BLaER1 treated with 17β-estradiol and CSF1 and Interleukin-3, amounts not matched to agents 10 nM and 100 nM (cell line): ENCODE results near the gene MAGI2.

Source experiments
- H3K27ac ChIP-seq, 11 experiments: shearing (Covaris generic); formaldehyde crosslinking; 2 replicates each; pipeline ENCODE4 v1.8.1; 2022
- H3K27me3 ChIP-seq, 11 experiments: shearing (Covaris generic); formaldehyde crosslinking; 2 replicates each; pipeline ENCODE4 v1.8.1; 2022
- H3K36me3 ChIP-seq, 11 experiments: shearing (Covaris generic); formaldehyde crosslinking; 2 replicates each; pipeline ENCODE4 v1.8.1; 2022
- H3K4me1 ChIP-seq, 10 experiments: shearing (Covaris generic); formaldehyde crosslinking; 2 replicates each; pipeline ENCODE4 v1.8.1; 2022
- H3K4me2 ChIP-seq, 11 experiments: shearing (Covaris generic); formaldehyde crosslinking; 2 replicates each; pipeline ENCODE4 v1.8.1; 2022
- H3K4me3 ChIP-seq, 10 experiments: shearing (Covaris generic); formaldehyde crosslinking; 2 replicates each; pipeline ENCODE4 v1.8.1; 2022
- H3K9ac ChIP-seq, 11 experiments: shearing (Covaris generic); formaldehyde crosslinking; 2 replicates each; pipeline ENCODE4 v1.8.1; 2022
- H3K9me3 ChIP-seq, 11 experiments: shearing (Covaris generic); formaldehyde crosslinking; replicated peaks in 1 of 11; 2 replicates each; pipeline ENCODE4 v1.8.1; 2022
- H4K20me1 ChIP-seq, 11 experiments: shearing (Covaris generic); formaldehyde crosslinking; 2 replicates each; pipeline ENCODE4 v1.8.1; 2022
- Cebpa-rat ChIP-seq, 11 experiments: shearing (Covaris generic); IDR thresholded peaks; 2 replicates each; pipeline ENCODE4 v1.8.1; 2022

MAGI2 gene

GRCh38 chr7:78463039-78463438 is 990.4 kb downstream of the MAGI2 start:
- H3K9me3 ChIP-seq: no peaks in the 10 kb centered on the region
- H3K4me2 ChIP-seq: no peak overlapping the region
- H3K36me3 ChIP-seq: no peaks in the 10 kb centered on the region
- no peak overlapping the region for H3K9ac ChIP-seq
- no peak overlapping the region for H3K27ac ChIP-seq
- H3K4me3 ChIP-seq: no peak overlapping the region
- no peaks in the 10 kb centered on the region for H4K20me1 ChIP-seq
- no peaks in the 10 kb centered on the region for H3K4me1 ChIP-seq
- TF ChIP-seq Cebpa-rat (IDR thresholded peaks at IDR 0.05): no peak
- no peaks in the 10 kb centered on the region for H3K27me3 ChIP-seq

DNA sequence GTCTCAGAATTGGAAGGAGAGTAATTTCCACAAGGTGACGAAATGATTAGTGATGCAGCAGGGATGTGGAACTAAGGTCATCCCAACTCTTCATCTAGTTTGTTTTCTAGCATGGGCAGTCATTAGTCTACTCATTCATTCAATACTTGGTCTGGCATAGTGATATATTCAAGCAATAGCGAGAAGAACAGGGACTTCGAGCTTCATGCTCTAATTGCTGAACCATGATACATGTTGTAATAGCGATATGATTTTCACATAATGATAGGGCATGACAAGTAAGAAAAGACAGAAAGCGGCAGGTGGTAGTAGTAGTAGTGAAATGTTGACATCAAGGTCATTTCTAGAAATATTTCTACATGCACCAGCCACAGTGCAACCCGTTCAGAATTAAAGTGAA is 1002.8 kb downstream of the MAGI2 start:
- Histone ChIP-seq H3K27me3 (no peaks in the 10 kb centered on the region), H3K4me1 (no peaks in the 10 kb centered on the region), H3K36me3 (no peaks in the 10 kb centered on the region), H3K4me2 (no peak overlapping the region), H3K27ac (no peak overlapping the region), H4K20me1 (no peaks in the 10 kb centered on the region), H3K9ac (no peak overlapping the region), H3K9me3 (no peaks in the 10 kb centered on the region), H3K4me3 (no peak overlapping the region)
- no peak for TF ChIP-seq Cebpa-rat (IDR thresholded peaks at IDR 0.05)

DNA sequence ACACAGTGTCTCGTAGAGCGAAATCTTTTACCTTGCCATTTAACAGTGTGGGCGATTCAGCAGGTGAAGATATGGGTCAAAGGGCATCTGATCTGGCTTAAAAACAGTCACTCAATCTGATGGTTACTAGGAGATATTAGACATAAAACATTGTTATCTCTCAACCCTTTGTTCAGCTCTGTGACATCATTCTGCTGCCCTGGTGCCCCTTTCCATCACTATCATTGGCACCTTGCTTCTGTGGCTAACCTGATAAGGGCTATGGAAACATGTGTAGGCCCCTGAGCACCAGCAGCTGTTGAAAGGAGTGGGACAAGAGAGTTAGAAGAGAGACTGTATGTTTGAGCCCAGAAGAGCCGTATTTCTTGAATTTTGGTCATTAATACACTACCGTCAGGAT is 1004.6 kb downstream of the MAGI2 start:
- H3K4me3 ChIP-seq: no peak overlapping the region
- TF ChIP-seq Cebpa-rat (IDR thresholded peaks at IDR 0.05): no peak
- no peak overlapping the region for H3K4me2 ChIP-seq
- no peak overlapping the region for H3K9ac ChIP-seq
- no peaks in the 10 kb centered on the region for H3K36me3 ChIP-seq
- H3K27ac ChIP-seq: no peak overlapping the region
- no peaks in the 10 kb centered on the region for H3K4me1 ChIP-seq
- H3K27me3 ChIP-seq: no peaks in the 10 kb centered on the region
- no peaks in the 10 kb centered on the region for H3K9me3 ChIP-seq
- no peaks in the 10 kb centered on the region for H4K20me1 ChIP-seq

DNA sequence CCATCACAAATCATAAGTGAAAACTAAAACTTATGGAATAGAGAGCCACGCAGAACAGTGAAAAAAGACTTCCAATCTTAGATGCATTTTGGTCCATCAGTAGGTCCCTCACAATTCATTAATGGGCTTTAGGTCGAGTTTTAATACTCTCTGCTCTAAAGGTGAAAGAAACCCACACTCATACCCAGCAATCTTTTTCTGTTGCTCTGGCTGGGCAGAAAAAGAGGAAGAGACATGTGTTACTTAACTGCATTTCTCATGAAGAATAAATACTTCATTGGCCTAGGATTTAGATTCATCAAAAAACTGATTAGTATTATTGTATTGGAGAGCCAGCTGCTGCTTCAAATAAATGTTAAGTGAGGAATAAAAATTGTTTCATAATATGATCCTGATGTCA is 1009.2 kb downstream of the MAGI2 start:
- no peak overlapping the region for H3K4me2 ChIP-seq
- no peak overlapping the region for H3K9ac ChIP-seq
- no peaks in the 10 kb centered on the region for H3K27me3 ChIP-seq
- TF ChIP-seq Cebpa-rat (IDR thresholded peaks at IDR 0.05): no peak
- no peak overlapping the region for H3K27ac ChIP-seq
- H3K4me1 ChIP-seq: no peaks in the 10 kb centered on the region
- no peaks in the 10 kb centered on the region for H3K9me3 ChIP-seq
- no peaks in the 10 kb centered on the region for H3K36me3 ChIP-seq
- no peaks in the 10 kb centered on the region for H4K20me1 ChIP-seq
- no peak overlapping the region for H3K4me3 ChIP-seq

DNA sequence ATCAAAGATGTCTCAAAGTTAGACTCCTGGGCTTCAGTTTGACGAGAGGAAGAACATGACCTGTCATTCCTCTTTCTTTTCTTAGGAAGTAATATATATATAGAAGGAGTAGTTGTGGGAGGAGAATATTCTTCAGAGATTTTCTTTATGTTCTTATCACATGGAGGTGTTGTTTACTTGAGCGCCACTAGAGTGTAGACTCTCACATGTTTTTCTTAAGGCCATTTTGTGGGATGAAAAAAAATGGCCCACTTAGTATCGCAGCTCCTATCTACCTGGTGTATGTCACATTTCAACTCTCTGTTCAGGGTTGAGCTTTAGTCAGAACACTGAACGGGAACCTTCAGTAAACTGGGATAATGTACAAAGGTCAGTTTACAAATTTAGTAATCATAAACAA is 1009.7 kb downstream of the MAGI2 start:
- Histone ChIP-seq H3K9me3 (no peaks in the 10 kb centered on the region), H3K4me2 (no peak overlapping the region)

GRCh38 chr7:78441737-78442136 is 1011.7 kb downstream of the MAGI2 start:
- H3K4me3 ChIP-seq: no peak overlapping the region

More for the DNA sequence above, 1009.7 kb downstream of the MAGI2 start:
- Histone ChIP-seq H3K4me1 (no peaks in the 10 kb centered on the region), H4K20me1 (no peaks in the 10 kb centered on the region), H3K9ac (no peak overlapping the region), H3K27ac (no peak overlapping the region), H3K36me3 (no peaks in the 10 kb centered on the region), H3K27me3 (no peaks in the 10 kb centered on the region), H3K4me3 (no peak overlapping the region)
- no peak for TF ChIP-seq Cebpa-rat (IDR thresholded peaks at IDR 0.05)

DNA sequence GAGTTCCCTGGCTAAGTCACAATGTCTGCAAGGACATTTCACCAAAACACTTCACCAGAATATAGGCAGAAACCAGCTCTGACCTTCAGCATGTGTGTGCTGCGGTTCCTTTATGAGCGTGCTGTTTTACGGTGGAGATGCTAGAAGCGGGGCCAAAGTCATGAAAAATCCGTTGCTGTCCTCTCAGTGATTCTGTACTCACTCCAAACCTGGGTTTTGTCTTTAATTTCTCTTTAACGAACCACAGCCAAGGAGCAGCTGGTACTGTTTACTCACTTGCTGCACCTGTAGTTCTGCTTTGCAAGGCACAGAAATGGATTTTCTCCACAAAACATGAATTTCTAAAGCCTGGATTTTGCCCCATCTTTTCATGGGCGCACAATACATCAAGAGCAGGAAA is 1015.0 kb downstream of the MAGI2 start:
- Histone ChIP-seq H3K27ac (no peak overlapping the region), H3K36me3 (no peaks in the 10 kb centered on the region), H3K4me3 (no peak overlapping the region), H3K4me1 (no peaks in the 10 kb centered on the region), H3K27me3 (no peaks in the 10 kb centered on the region), H3K9ac (no peak overlapping the region), H4K20me1 (no peaks in the 10 kb centered on the region), H3K9me3 (no peaks in the 10 kb centered on the region), H3K4me2 (no peak overlapping the region)
- no peak for TF ChIP-seq Cebpa-rat (IDR thresholded peaks at IDR 0.05)

More at GRCh38 chr7:78441737-78442136, 1011.7 kb downstream of the MAGI2 start:
- Histone ChIP-seq H3K27ac (no peak overlapping the region), H3K36me3 (no peaks in the 10 kb centered on the region), H3K4me1 (no peaks in the 10 kb centered on the region), H3K27me3 (no peaks in the 10 kb centered on the region), H4K20me1 (no peaks in the 10 kb centered on the region), H3K4me2 (no peak overlapping the region), H3K9ac (no peak overlapping the region), H3K9me3 (no peaks in the 10 kb centered on the region)
- no peak for TF ChIP-seq Cebpa-rat (IDR thresholded peaks at IDR 0.05)

GRCh38 chr7:78437118-78437517 is 1016.3 kb downstream of the MAGI2 start:
- Histone ChIP-seq H3K27me3 (no peaks in the 10 kb centered on the region), H3K27ac (no peak overlapping the region), H3K4me1 (no peaks in the 10 kb centered on the region), H4K20me1 (no peaks in the 10 kb centered on the region), H3K4me3 (no peak overlapping the region), H3K36me3 (no peaks in the 10 kb centered on the region), H3K9ac (no peak overlapping the region), H3K4me2 (no peak overlapping the region), H3K9me3 (no peaks in the 10 kb centered on the region)
- no peak for TF ChIP-seq Cebpa-rat (IDR thresholded peaks at IDR 0.05)

DNA sequence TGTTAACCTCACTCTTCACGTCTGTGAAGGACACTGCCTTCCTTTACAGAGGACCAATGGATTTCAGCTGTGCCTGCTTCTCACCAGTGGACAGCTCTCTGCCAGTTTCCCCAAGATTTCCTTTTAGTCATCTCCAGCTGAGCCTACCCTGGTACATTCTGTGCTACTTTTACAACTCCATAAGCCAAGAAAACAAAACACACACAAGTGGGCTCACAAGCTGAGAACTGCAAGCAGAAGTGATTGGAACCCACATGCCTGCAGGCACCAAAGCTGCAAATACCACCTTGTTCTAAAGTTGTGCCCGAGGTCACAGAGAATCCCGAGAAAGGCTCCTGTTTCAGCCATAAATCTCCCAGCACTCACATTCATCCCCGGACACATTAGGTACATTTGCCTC is 1018.1 kb downstream of the MAGI2 start:
- Histone ChIP-seq H3K36me3 (no peaks in the 10 kb centered on the region), H3K4me3 (no peak overlapping the region), H3K27me3 (no peaks in the 10 kb centered on the region), H3K9me3 (no peaks in the 10 kb centered on the region), H3K4me2 (no peak overlapping the region), H3K27ac (no peak overlapping the region), H4K20me1 (no peaks in the 10 kb centered on the region), H3K4me1 (no peaks in the 10 kb centered on the region), H3K9ac (no peak overlapping the region)
- no peak for TF ChIP-seq Cebpa-rat (IDR thresholded peaks at IDR 0.05)

DNA sequence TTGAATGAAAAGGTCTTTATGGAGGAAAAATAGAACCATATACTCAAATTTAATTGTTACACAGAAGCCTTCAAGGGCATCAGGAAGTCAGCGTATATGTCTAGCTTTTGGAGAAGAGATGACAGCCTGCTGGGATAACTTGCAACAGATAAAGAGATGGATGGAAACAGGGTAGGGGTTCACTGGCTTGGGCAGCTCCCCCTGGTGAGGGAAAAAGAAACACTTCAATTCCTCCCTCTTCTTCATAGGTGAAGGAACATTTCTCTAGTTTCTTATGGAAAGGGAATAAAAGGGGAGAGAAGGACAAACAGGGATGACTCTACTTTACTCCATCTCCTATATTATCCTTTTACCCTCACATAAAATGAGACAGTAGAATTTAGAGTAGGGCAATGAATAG is 1019.2 kb downstream of the MAGI2 start:
- H3K27me3 ChIP-seq: no peaks in the 10 kb centered on the region

DNA sequence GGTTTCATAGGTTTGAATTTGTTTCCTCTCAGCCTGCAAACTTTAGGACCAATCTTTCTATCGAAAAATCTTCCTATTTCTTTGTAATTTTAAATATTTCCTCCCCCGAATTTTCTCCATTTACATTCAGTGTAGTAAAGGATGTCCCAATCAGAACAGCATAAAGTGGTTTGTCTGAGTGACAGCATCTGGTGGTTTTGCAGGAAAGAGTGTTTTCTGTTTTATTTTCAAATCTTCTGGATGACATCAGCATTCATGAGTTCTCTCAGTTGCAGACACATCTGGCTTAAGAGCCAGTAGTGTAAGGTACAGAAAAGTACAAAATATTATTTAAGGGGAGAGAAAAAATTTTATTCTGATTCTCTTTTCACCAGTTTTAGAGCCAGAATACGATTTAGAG is 1020.0 kb downstream of the MAGI2 start:
- Histone ChIP-seq H3K27me3 (no peaks in the 10 kb centered on the region), H3K9me3 (no peaks in the 10 kb centered on the region), H3K9ac (no peak overlapping the region), H3K36me3 (no peaks in the 10 kb centered on the region), H4K20me1 (no peaks in the 10 kb centered on the region), H3K27ac (no peak overlapping the region), H3K4me2 (no peak overlapping the region), H3K4me1 (no peaks in the 10 kb centered on the region), H3K4me3 (no peak overlapping the region)
- TF ChIP-seq Cebpa-rat (IDR thresholded peaks at IDR 0.05): no peak

More for the DNA sequence above, 1019.2 kb downstream of the MAGI2 start:
- Histone ChIP-seq H3K4me2 (no peak overlapping the region), H3K4me1 (no peaks in the 10 kb centered on the region), H4K20me1 (no peaks in the 10 kb centered on the region), H3K9ac (no peak overlapping the region), H3K36me3 (no peaks in the 10 kb centered on the region), H3K9me3 (no peaks in the 10 kb centered on the region), H3K4me3 (no peak overlapping the region), H3K27ac (no peak overlapping the region)
- TF ChIP-seq Cebpa-rat (IDR thresholded peaks at IDR 0.05): no peak
